ENCODE measurements around the gene UTP14C.
"Not testable (repeated sequence)": the region's sequence is repeated elsewhere in the genome, so short reads cannot be mapped to it uniquely, and the experiment has no call there.

The UTP14C gene, protein sequence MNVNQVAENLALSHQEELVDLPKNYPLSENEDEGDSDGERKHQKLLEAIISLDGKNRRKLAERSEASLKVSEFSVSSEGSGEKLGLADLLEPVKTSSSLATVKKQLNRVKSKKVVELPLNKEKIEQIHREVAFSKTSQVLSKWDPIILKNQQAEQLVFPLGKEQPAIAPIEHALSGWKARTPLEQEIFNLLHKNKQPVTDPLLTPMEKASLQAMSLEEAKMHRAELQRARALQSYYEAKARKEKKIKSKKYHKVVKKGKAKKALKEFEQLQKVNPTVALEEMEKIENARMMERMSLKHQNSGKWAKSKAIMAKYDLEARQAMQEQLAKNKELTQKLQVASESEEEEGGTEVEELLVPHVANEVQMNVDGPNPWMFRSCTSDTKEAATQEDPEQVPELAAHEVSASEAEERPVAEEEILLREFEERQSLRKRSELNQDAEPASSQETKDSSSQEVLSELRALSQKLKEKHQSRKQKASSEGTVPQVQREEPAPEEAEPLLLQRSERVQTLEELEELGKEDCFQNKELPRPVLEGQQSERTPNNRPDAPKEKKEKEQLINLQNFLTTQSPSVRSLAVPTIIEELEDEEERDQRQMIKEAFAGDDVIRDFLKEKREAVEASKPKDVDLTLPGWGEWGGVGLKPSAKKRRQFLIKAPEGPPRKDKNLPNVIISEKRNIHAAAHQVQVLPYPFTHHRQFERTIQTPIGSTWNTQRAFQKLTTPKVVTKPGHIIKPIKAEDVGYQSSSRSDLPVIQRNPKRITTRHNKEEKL

DNA sequence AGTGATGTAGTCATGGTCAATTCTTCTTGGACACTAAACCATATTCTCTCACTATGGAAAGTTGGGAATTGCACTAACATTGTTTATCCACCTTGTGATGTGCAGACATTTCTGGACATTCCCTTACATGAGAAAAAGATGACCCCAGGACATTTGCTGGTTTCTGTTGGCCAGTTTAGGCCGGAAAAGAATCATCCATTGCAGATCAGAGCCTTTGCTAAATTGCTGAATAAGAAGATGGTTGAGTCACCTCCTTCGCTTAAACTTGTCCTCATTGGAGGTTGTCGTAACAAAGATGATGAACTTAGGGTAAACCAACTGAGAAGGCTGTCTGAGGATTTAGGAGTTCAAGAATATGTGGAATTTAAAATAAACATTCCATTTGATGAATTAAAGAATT, at the start of gene UTP14C:
TSS of gene UTP14C (plus strand) at position 211 of the 400 bp plus-strand sequence. CDS start 4,114 bp downstream, outside the sequence.
- no peak within 1 kb of the TSS for H3K9ac ChIP-seq (ENCODE audit: low read depth in 1 of 2, low read length in 2 of 2)
- H3K27me3 ChIP-seq (ENCODE audit: control insufficient read depth in 1 of 2, insufficient read depth in 2 of 2, low read length in 2 of 2), result no peaks in the 10 kb centered on the region
- H3K4me3 ChIP-seq (ENCODE audit: low read depth in 1 of 2, low read length in 2 of 2), result no peak within 1 kb of the TSS
- peaks cover 38 to 58% of the 10 kb centered on the region in 2 donors for H3K36me3 ChIP-seq (ENCODE audit: control insufficient read depth in 1 of 2, insufficient read depth in 2 of 2, low read length in 2 of 2)
- no peak within 1 kb of the TSS for H3K27ac ChIP-seq (ENCODE audit: low read depth, low read length)
- no peaks in the 10 kb centered on the region for H3K4me1 ChIP-seq (ENCODE audit: control insufficient read depth in 1 of 2, insufficient read depth in 2 of 2, low read length in 2 of 2)
- H3K9me3 ChIP-seq (ENCODE audit: control insufficient read depth in 1 of 2, low read length in 2 of 2), result no peaks in the 10 kb centered on the region

DNA sequence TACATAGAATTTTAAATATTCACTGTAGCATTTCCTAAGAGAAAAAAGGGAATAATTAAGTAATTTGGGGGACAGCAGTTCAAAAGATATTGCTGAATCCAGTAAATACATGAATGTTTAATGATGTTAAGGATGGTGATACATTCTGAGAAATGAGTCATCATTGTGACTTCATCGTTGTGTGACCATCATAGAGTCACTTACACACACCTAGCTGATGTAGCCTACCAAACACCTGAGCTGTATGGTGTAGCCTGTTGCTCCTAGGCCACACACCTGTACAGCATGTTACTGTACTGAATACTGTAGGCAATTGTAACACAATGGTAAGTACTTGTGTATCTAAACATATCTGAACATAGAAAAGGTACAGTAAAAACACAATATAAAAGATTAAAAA, 48.1 kb upstream of the UTP14C start:
- no peak overlapping the region for H3K9ac ChIP-seq (ENCODE audit: low read depth in 1 of 2, low read length in 2 of 2)
- no peaks in the 10 kb centered on the region for H3K27me3 ChIP-seq (ENCODE audit: control insufficient read depth in 1 of 2, insufficient read depth in 2 of 2, low read length in 2 of 2)
- no peak overlapping the region for H3K4me3 ChIP-seq (ENCODE audit: low read depth in 1 of 2, low read length in 2 of 2)
- no peak overlapping the region for H3K27ac ChIP-seq (ENCODE audit: low read depth, low read length)
- H3K4me1 ChIP-seq (ENCODE audit: control insufficient read depth in 1 of 2, insufficient read depth in 2 of 2, low read length in 2 of 2), result peaks cover 9 to 17% of the 10 kb centered on the region in 2 donors
- H3K36me3 ChIP-seq (ENCODE audit: control insufficient read depth in 1 of 2, insufficient read depth in 2 of 2, low read length in 2 of 2), result no peaks in the 10 kb centered on the region
- no peaks in the 10 kb centered on the region for H3K9me3 ChIP-seq (ENCODE audit: control insufficient read depth in 1 of 2, low read length in 2 of 2)

DNA sequence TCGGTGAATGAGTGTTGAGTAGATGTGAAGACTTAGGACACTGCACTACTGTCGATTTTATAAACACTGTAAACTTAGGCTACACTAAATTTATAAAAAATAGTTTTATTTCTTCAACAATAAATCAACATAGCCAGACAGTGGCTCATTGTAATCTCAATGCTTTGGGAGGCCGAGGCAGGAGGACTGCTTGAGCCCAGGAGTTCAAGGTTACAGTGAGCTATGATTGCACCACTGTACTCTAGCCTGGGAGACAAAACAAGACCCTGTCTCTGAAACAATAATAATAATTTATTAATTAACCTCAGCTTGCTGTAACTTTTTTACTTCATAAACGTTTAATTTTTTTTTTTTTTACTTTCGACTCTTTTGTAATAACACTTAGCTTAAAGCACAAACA, 47.6 kb upstream of the UTP14C start:
- peaks cover 4 to 13% of the 10 kb centered on the region in 2 donors for H3K4me1 ChIP-seq (ENCODE audit: control insufficient read depth in 1 of 2, insufficient read depth in 2 of 2, low read length in 2 of 2)
- no peak overlapping the region for H3K9ac ChIP-seq (ENCODE audit: low read depth in 1 of 2, low read length in 2 of 2)
- H3K27ac ChIP-seq (ENCODE audit: low read depth, low read length), result no peak overlapping the region
- no peak overlapping the region for H3K4me3 ChIP-seq (ENCODE audit: low read depth in 1 of 2, low read length in 2 of 2)
- H3K36me3 ChIP-seq (ENCODE audit: control insufficient read depth in 1 of 2, insufficient read depth in 2 of 2, low read length in 2 of 2), result no peaks in the 10 kb centered on the region
- H3K27me3 ChIP-seq (ENCODE audit: control insufficient read depth in 1 of 2, insufficient read depth in 2 of 2, low read length in 2 of 2), result no peaks in the 10 kb centered on the region
- H3K9me3 ChIP-seq (ENCODE audit: control insufficient read depth in 1 of 2, low read length in 2 of 2), result no peaks in the 10 kb centered on the region

DNA sequence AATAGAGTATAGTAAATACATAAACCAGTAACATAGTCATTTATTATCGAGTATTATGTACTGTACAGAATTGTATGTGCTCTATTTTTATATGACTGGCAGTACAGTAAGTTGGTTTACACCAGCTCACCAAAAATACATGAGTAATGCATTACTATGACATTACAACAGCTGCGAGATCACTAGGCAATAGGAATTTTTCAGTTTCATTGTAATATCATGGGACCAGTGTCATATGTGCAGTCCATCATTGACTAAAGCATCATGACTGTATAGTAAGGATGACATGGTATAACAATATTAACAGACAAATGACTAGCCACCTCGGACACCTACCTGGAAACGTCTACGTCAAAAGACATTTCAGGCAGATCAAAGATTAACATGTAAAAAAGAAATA, 46.9 kb upstream of the UTP14C start:
- Histone ChIP-seq H3K4me3 (ENCODE audit: low read depth in 1 of 2, low read length in 2 of 2) (no peak overlapping the region), H3K27ac (ENCODE audit: low read depth, low read length) (no peak overlapping the region), H3K27me3 (ENCODE audit: control insufficient read depth in 1 of 2, insufficient read depth in 2 of 2, low read length in 2 of 2) (no peaks in the 10 kb centered on the region), H3K4me1 (ENCODE audit: control insufficient read depth in 1 of 2, insufficient read depth in 2 of 2, low read length in 2 of 2) (peaks cover 0 to 10% of the 10 kb centered on the region in 2 donors), H3K9me3 (ENCODE audit: control insufficient read depth in 1 of 2, low read length in 2 of 2) (no peaks in the 10 kb centered on the region), H3K36me3 (ENCODE audit: control insufficient read depth in 1 of 2, insufficient read depth in 2 of 2, low read length in 2 of 2) (no peaks in the 10 kb centered on the region), H3K9ac (ENCODE audit: low read depth in 1 of 2, low read length in 2 of 2) (no peak overlapping the region)

DNA sequence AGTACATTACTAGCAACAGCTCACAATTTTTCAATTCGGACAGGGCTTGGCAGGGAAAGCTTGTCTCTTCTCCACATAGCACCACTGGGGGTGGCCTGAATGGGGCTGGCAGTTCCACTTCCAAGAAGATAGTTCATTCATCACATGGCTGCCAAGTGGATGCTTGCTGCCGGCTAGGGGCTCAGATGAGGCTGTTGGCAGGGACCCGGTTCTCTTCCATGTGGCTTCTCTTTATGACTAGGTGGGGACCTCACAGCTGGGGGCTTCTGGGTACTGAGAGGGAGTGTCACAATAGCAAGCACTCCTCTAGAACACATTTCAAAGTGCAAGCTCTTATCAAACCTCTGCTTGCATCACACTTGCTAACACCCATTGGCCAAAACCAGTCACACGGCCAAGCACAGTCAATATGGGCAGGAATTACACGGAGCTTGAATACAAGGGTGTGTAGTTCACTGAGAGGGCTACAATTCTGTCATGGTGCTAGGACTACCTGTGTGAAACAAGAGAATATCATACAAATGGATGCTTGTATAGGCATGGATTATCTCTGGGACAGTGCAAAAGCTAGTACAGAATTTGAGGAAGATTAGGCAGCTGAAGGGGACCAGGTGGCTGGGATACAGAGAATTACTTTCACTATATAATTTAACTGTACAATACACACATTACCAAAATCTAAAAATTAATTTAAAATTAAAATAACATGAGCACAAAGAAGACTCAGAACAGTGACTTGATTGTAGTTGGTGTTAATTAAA, 45.5 kb upstream of the UTP14C start:
- Histone ChIP-seq H3K9ac (ENCODE audit: low read depth in 1 of 2, low read length in 2 of 2) (no peak overlapping the region), H3K4me3 (ENCODE audit: low read depth in 1 of 2, low read length in 2 of 2) (no peak overlapping the region), H3K4me1 (ENCODE audit: control insufficient read depth in 1 of 2, insufficient read depth in 2 of 2, low read length in 2 of 2) (peaks cover 0 to 10% of the 10 kb centered on the region in 2 donors), H3K27ac (ENCODE audit: low read depth, low read length) (no peak overlapping the region), H3K27me3 (ENCODE audit: control insufficient read depth in 1 of 2, insufficient read depth in 2 of 2, low read length in 2 of 2) (no peaks in the 10 kb centered on the region), H3K9me3 (ENCODE audit: control insufficient read depth in 1 of 2, low read length in 2 of 2) (no peaks in the 10 kb centered on the region), H3K36me3 (ENCODE audit: control insufficient read depth in 1 of 2, insufficient read depth in 2 of 2, low read length in 2 of 2) (no peaks in the 10 kb centered on the region)

DNA sequence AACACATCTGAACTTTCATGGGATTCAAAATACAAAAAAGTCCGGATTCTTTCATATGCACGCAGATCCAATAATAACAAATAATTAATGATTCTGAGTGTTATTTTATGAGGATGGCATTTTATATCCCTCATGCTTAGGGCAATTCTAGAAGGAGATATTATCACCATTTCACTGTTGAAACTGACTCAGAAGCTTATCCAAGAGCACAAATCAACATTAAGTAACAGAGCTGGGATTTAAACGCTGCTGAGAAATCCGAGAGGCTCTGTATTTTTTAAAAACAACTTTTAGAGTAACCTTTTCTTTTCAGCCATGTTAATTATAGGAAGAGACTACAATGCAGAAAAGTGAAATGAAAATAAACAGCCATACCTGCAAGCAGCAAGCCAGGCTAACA, 43.6 kb upstream of the UTP14C start:
- Histone ChIP-seq H3K36me3 (ENCODE audit: control insufficient read depth in 1 of 2, insufficient read depth in 2 of 2, low read length in 2 of 2) (no peaks in the 10 kb centered on the region), H3K4me3 (ENCODE audit: low read depth in 1 of 2, low read length in 2 of 2) (no peak overlapping the region), H3K27ac (ENCODE audit: low read depth, low read length) (no peak overlapping the region), H3K9ac (ENCODE audit: low read depth in 1 of 2, low read length in 2 of 2) (no peak overlapping the region), H3K4me1 (ENCODE audit: control insufficient read depth in 1 of 2, insufficient read depth in 2 of 2, low read length in 2 of 2) (peaks cover 0 to 10% of the 10 kb centered on the region in 2 donors), H3K27me3 (ENCODE audit: control insufficient read depth in 1 of 2, insufficient read depth in 2 of 2, low read length in 2 of 2) (no peaks in the 10 kb centered on the region), H3K9me3 (ENCODE audit: control insufficient read depth in 1 of 2, low read length in 2 of 2) (no peaks in the 10 kb centered on the region)

DNA sequence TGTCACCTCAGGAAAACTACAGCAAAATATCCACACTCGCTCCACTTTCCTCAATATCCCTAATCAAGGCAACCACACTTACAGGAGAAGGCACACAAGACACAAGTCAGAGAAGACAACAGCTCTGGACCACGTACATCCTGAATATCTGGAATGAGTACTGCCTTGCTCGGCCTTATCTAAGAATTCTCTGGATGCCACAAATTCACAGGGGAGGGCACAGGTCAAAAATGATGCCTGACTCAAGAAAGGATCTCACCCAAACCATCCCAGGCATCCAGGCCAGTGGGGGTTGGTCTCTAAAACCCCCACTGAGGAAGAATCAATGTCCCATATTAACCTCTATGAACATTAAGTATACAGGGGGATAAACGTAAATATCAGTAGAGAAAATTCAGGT, 43.1 kb upstream of the UTP14C start:
- H3K27me3 ChIP-seq (ENCODE audit: control insufficient read depth in 1 of 2, insufficient read depth in 2 of 2, low read length in 2 of 2), result no peaks in the 10 kb centered on the region
- no peaks in the 10 kb centered on the region for H3K36me3 ChIP-seq (ENCODE audit: control insufficient read depth in 1 of 2, insufficient read depth in 2 of 2, low read length in 2 of 2)
- no peaks in the 10 kb centered on the region for H3K9me3 ChIP-seq (ENCODE audit: control insufficient read depth in 1 of 2, low read length in 2 of 2)
- no peak overlapping the region for H3K9ac ChIP-seq (ENCODE audit: low read depth in 1 of 2, low read length in 2 of 2)
- no peak overlapping the region for H3K4me3 ChIP-seq (ENCODE audit: low read depth in 1 of 2, low read length in 2 of 2)
- H3K27ac ChIP-seq (ENCODE audit: low read depth, low read length), result no peak overlapping the region
- H3K4me1 ChIP-seq (ENCODE audit: control insufficient read depth in 1 of 2, insufficient read depth in 2 of 2, low read length in 2 of 2), result peaks cover 0 to 10% of the 10 kb centered on the region in 2 donors

DNA sequence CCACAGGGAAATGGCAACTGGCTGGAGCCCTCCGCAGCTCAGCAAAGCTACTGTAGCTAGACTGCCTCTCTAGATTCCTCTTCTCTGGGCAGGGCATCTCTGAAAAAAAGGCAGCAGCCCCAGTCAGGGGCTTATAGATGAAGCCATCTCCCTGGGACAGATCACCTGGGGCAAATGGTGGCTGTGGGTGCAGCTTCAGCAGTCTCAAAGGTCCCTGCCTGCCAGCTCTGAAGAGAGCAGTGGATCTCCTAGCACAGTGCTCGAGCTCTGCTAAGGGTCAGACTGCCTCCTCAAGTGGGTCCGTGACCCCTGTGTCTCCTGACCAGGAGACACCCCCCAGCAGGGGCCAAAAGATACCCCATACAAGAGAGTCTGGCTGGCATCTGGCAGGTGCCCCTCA, 41.2 kb upstream of the UTP14C start:
- H3K36me3 ChIP-seq (ENCODE audit: control insufficient read depth in 1 of 2, insufficient read depth in 2 of 2, low read length in 2 of 2); H3K9me3 ChIP-seq (ENCODE audit: control insufficient read depth in 1 of 2, low read length in 2 of 2); H3K27me3 ChIP-seq (ENCODE audit: control insufficient read depth in 1 of 2, insufficient read depth in 2 of 2, low read length in 2 of 2); H3K9ac ChIP-seq (ENCODE audit: low read depth in 1 of 2, low read length in 2 of 2); H3K4me3 ChIP-seq (ENCODE audit: low read depth in 1 of 2, low read length in 2 of 2); H3K27ac ChIP-seq (ENCODE audit: low read depth, low read length): not testable (repeated sequence)
- peaks cover 0 to 10% of the 10 kb centered on the region in 2 donors for H3K4me1 ChIP-seq (ENCODE audit: control insufficient read depth in 1 of 2, insufficient read depth in 2 of 2, low read length in 2 of 2)

DNA sequence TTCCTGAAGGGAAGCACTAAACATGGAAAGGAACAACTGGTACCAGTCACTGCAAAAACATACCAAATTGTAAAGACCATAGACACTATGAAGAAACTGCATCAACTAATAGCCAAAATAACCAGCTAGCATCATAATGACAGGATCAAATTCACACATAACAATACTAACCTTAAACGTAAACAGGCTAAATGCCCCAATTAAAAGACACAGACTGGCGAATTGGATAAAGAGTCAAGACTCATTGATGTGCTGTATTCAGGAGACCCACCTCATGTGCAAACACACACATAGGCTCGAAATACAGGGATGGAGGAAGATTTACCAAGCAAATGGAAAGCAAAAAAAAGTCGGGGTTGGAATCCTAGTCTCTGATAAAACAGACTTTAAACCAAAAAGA, 39.6 kb upstream of the UTP14C start:
- H3K9ac ChIP-seq (ENCODE audit: low read depth in 1 of 2, low read length in 2 of 2); H3K4me3 ChIP-seq (ENCODE audit: low read depth in 1 of 2, low read length in 2 of 2); H3K9me3 ChIP-seq (ENCODE audit: control insufficient read depth in 1 of 2, low read length in 2 of 2); H3K27me3 ChIP-seq (ENCODE audit: control insufficient read depth in 1 of 2, insufficient read depth in 2 of 2, low read length in 2 of 2); H3K4me1 ChIP-seq (ENCODE audit: control insufficient read depth in 1 of 2, insufficient read depth in 2 of 2, low read length in 2 of 2); H3K27ac ChIP-seq (ENCODE audit: low read depth, low read length); H3K36me3 ChIP-seq (ENCODE audit: control insufficient read depth in 1 of 2, insufficient read depth in 2 of 2, low read length in 2 of 2): not testable (repeated sequence)

Measured in duodenal mucosa (tissue), 2 donors.